HepG2 (cell line): ENCODE measurements around the gene TFAP2E. TPM values are rescaled to one million over a fixed set of nuclear protein-coding genes. Genes with fewer than 3 reads are reported as not detected.

Experiments
- AGO1 ChIP-seq: fragments of 200-400 bp; formaldehyde crosslinking; IDR thresholded peaks from 2 replicates; pipeline ENCODE4 v1.6.1; 2017; ENCODE audit warnings: mild to moderate bottlenecking, low read depth, low read length, moderate library complexity; ENCODE audit not compliant: poor library complexity, severe bottlenecking
- GABPB1 ChIP-seq: IDR thresholded peaks from 2 replicates; pipeline ENCODE4 v1.6.1; 2016; ENCODE audit warnings: mild to moderate bottlenecking, missing genetic modification reagents, moderate library complexity, missing compliant biosample characterization
- GATAD1 ChIP-seq: IDR thresholded peaks from 2 replicates; pipeline ENCODE4 v1.6.1; 2016; ENCODE audit warnings: missing genetic modification reagents, missing compliant biosample characterization
- HDAC2 ChIP-seq: sonication (generic); formaldehyde crosslinking; IDR thresholded peaks from 2 replicates; pipeline ENCODE4 v1.4.0; 2020; ENCODE audit warnings: missing genetic modification reagents
- MIXL1 ChIP-seq: IDR thresholded peaks from 2 replicates; pipeline ENCODE4 v1.6.1; 2016
- MTERF4 ChIP-seq: sonication (generic); formaldehyde crosslinking; IDR thresholded peaks from 2 replicates; pipeline ENCODE4 v1.8.0; 2023; ENCODE audit warnings: mild to moderate bottlenecking, missing genetic modification reagents
- MYC ChIP-seq: sonication (generic); formaldehyde crosslinking; IDR thresholded peaks from 2 replicates; pipeline ENCODE4 v1.9.0; 2021; ENCODE audit warnings: missing genetic modification reagents, borderline replicate concordance
- RFX5 ChIP-seq: IDR thresholded peaks from 2 replicates; pipeline ENCODE4 v1.6.1; 2011; ENCODE audit warnings: low read depth, low read length, improper control_type of control experiment
- RFXANK ChIP-seq: IDR thresholded peaks from 2 replicates; pipeline ENCODE4 v1.6.1; 2016
- ZNF280D ChIP-seq: sonication (generic); formaldehyde crosslinking; IDR thresholded peaks from 2 replicates; pipeline ENCODE4 v1.5.1; 2020; ENCODE audit warnings: mild to moderate bottlenecking, missing genetic modification reagents
- ZNF530 ChIP-seq: sonication (generic); formaldehyde crosslinking; IDR thresholded peaks from 2 replicates; pipeline ENCODE4 v1.5.0; 2020; ENCODE audit warnings: low read depth, mild to moderate bottlenecking, missing genetic modification reagents
- ZNF547 ChIP-seq: sonication (generic); formaldehyde crosslinking; IDR thresholded peaks from 2 replicates; pipeline ENCODE4 v1.5.1; 2020; ENCODE audit warnings: mild to moderate bottlenecking, missing genetic modification reagents
- ZNF576 ChIP-seq: sonication (generic); formaldehyde crosslinking; IDR thresholded peaks from 2 replicates; pipeline ENCODE4 v1.4.0; 2020; ENCODE audit warnings: mild to moderate bottlenecking, missing genetic modification reagents
- ZNF713 ChIP-seq: sonication (generic); formaldehyde crosslinking; IDR thresholded peaks from 2 replicates; pipeline ENCODE4 v1.4.0; 2020; ENCODE audit warnings: mild to moderate bottlenecking, missing genetic modification reagents
- polyA plus RNA-seq, 8 experiments: library from polyadenylated mRNA; depleted of rRNA in 3 of 8; stranded (reverse) in 7 of 8; unstranded in 1 of 8; fragments of >200 nt; fragmentation: Illumina TruSeq in 4 of 8; extraction: Trizol in 4 of 8; gene quantifications; 2 replicates each; pipeline versions ENCODE4 v1.2.1 to v1.2.3, GENCODE V29; 2011 to 2016; ENCODE audit warnings: low read depth in 4 of 8, missing spikeins in 1 of 8, mixed read lengths in 1 of 8; ENCODE audit not compliant: insufficient read depth in 1 of 8
- total RNA-seq, 5 experiments: library from RNA; depleted of rRNA; stranded (reverse); fragments of >200 nt; fragmentation: Illumina TruSeq; extraction: Trizol; gene quantifications; 2 replicates each; pipeline ENCODE4 v1.2.3, GENCODE V29; 2016; ENCODE audit warnings: low read depth in 1 of 5
- TF ChIP-seq, protein P1 (sequence below): sonication (generic); formaldehyde crosslinking; IDR thresholded peaks from 2 replicates; pipeline ENCODE4 v1.5.0; 2020; ENCODE audit warnings: missing genetic modification reagents
- TF ChIP-seq, protein P2 (sequence below): sonication (generic); formaldehyde crosslinking; IDR thresholded peaks from 2 replicates; pipeline ENCODE4 v1.4.0; 2020; ENCODE audit warnings: mild to moderate bottlenecking, missing genetic modification reagents
- TF ChIP-seq, protein P3 (sequence below): sonication (generic); formaldehyde crosslinking; IDR thresholded peaks from 2 replicates; pipeline ENCODE4 v1.5.0; 2020; ENCODE audit warnings: missing genetic modification reagents

The TFAP2E gene
- total and polyA plus RNA-seq, 2 of the 13 experiments (the other 11 are each of a cell fraction or from before 2014, with no cell fraction given), result 0.31 to 0.41 TPM

- TF ChIP-seq, protein P1, sequence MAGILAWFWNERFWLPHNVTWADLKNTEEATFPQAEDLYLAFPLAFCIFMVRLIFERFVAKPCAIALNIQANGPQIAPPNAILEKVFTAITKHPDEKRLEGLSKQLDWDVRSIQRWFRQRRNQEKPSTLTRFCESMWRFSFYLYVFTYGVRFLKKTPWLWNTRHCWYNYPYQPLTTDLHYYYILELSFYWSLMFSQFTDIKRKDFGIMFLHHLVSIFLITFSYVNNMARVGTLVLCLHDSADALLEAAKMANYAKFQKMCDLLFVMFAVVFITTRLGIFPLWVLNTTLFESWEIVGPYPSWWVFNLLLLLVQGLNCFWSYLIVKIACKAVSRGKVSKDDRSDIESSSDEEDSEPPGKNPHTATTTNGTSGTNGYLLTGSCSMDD, result no peak
- TF ChIP-seq RFX5, result no peak
- peak; percentile 89 for TF ChIP-seq MYC (CRISPR knock-in tag)
- TF ChIP-seq ZNF576 (CRISPR knock-in tag), result no peak
- no peak for TF ChIP-seq RFXANK (CRISPR knock-in tag)
- 0 out of 2 replicates have a peak, but pooled peaks have one; percentile 71 for TF ChIP-seq ZNF713 (CRISPR knock-in tag)
- TF ChIP-seq, protein P2, sequence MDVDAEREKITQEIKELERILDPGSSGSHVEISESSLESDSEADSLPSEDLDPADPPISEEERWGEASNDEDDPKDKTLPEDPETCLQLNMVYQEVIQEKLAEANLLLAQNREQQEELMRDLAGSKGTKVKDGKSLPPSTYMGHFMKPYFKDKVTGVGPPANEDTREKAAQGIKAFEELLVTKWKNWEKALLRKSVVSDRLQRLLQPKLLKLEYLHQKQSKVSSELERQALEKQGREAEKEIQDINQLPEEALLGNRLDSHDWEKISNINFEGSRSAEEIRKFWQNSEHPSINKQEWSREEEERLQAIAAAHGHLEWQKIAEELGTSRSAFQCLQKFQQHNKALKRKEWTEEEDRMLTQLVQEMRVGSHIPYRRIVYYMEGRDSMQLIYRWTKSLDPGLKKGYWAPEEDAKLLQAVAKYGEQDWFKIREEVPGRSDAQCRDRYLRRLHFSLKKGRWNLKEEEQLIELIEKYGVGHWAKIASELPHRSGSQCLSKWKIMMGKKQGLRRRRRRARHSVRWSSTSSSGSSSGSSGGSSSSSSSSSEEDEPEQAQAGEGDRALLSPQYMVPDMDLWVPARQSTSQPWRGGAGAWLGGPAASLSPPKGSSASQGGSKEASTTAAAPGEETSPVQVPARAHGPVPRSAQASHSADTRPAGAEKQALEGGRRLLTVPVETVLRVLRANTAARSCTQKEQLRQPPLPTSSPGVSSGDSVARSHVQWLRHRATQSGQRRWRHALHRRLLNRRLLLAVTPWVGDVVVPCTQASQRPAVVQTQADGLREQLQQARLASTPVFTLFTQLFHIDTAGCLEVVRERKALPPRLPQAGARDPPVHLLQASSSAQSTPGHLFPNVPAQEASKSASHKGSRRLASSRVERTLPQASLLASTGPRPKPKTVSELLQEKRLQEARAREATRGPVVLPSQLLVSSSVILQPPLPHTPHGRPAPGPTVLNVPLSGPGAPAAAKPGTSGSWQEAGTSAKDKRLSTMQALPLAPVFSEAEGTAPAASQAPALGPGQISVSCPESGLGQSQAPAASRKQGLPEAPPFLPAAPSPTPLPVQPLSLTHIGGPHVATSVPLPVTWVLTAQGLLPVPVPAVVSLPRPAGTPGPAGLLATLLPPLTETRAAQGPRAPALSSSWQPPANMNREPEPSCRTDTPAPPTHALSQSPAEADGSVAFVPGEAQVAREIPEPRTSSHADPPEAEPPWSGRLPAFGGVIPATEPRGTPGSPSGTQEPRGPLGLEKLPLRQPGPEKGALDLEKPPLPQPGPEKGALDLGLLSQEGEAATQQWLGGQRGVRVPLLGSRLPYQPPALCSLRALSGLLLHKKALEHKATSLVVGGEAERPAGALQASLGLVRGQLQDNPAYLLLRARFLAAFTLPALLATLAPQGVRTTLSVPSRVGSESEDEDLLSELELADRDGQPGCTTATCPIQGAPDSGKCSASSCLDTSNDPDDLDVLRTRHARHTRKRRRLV (CRISPR knock-in tag), result no peak
- peak; percentile 99 for TF ChIP-seq GATAD1 (CRISPR knock-in tag)
- no peak for TF ChIP-seq ZNF547 (CRISPR knock-in tag)
- TF ChIP-seq, protein P3, sequence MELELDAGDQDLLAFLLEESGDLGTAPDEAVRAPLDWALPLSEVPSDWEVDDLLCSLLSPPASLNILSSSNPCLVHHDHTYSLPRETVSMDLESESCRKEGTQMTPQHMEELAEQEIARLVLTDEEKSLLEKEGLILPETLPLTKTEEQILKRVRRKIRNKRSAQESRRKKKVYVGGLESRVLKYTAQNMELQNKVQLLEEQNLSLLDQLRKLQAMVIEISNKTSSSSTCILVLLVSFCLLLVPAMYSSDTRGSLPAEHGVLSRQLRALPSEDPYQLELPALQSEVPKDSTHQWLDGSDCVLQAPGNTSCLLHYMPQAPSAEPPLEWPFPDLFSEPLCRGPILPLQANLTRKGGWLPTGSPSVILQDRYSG (CRISPR knock-in tag), result peak; percentile 52; the same call in 1 of the 2 replicates
- peak; percentile 36 for TF ChIP-seq AGO1
- TF ChIP-seq GABPB1 (CRISPR knock-in tag), result peak; percentile 85
- peak; percentile 77; the same call in 1 of the 2 replicates for TF ChIP-seq HDAC2 (CRISPR knock-in tag)
- TF ChIP-seq MIXL1 (CRISPR knock-in tag), result peak; percentile 50; the same call in 1 of the 2 replicates
- peak; percentile 79; the same call in 1 of the 2 replicates for TF ChIP-seq ZNF280D (CRISPR knock-in tag)
- TF ChIP-seq MTERF4 (CRISPR knock-in tag), result 0 out of 2 replicates have a peak, but pooled peaks have one; percentile 28
- no peak for TF ChIP-seq ZNF530 (CRISPR knock-in tag)
These were observed 68.2 kb downstream of the TFAP2E start, which contains the start of gene PSMB2 (continued) for GRCh38 chr1:35641233-35641866.
